ENCODE data around the gene BBOX1.
"Not testable (repeated sequence)": the region's sequence is repeated elsewhere in the genome, so short reads cannot be mapped to it uniquely, and the experiment has no call there.

Gene BBOX1

DNA sequence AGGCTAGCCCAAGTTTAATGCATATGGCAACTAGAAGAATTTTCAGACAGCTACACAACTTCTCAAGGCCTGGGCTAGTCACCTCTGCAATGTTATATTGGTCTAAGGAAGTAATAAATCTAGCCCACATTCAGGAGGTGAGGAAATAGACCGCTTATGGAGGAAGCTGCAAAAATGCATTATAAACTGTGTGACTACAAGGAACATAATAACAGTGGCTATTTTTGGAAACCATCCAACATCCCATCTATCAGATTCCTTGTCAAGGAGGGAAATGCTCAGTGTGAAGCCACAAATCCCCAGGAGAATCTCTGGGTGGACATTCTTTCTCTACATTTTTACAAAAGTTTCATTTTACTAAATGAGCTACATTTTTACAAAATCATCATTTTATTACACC, 76.1 kb downstream of the BBOX1 start:
- H3K4me1 Mint-ChIP-seq: no peaks in the 10 kb centered on the region
- no peaks in the 10 kb centered on the region for H3K9me3 Mint-ChIP-seq
- no peaks in the 10 kb centered on the region for H3K36me3 Mint-ChIP-seq
- H3K4me3 Mint-ChIP-seq: no peak overlapping the region
- CTCF ChIA-PET: no interaction called here
- no peaks in the 10 kb centered on the region for H3K27me3 Mint-ChIP-seq
- no peak for DNase-seq
- H3K27ac Mint-ChIP-seq: no peak overlapping the region

- Mint-ChIP-seq H3K4me3 (no peak overlapping the region), H3K36me3 (no peaks in the 10 kb centered on the region), H3K27me3 (no peaks in the 10 kb centered on the region), H3K27ac (no peak overlapping the region), H3K9me3 (no peaks in the 10 kb centered on the region), H3K4me1 (no peaks in the 10 kb centered on the region)
- DNase-seq: no peak
- CTCF ChIA-PET: no interaction called here
These were observed 77.8 kb downstream of the BBOX1 start for GRCh38 chr11:27118371-27118770.

DNA sequence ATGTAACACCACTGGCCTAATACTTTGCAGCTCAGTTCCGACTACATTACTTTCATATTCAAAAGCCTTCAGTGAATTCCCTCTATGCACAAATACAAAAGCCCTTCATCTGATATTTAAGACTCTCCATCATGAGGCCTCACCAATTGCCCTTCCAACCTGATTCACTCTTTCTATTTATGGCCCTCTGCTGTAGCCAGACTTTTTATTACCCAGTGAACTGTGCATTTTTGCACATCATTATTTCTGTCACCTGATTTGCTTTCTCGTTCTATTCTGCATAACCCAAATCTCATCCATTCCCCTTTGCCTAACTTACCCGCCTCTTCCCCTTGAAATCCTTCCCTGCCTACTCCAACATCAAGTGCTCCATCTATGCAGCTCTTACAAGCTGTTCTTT, 78.3 kb downstream of the BBOX1 start:
- Mint-ChIP-seq H3K4me3 (no peak overlapping the region), H3K4me1 (no peaks in the 10 kb centered on the region), H3K27me3 (no peaks in the 10 kb centered on the region), H3K36me3 (no peaks in the 10 kb centered on the region), H3K27ac (no peak overlapping the region), H3K9me3 (no peaks in the 10 kb centered on the region)
- CTCF ChIA-PET: no interaction called here
- no peak for DNase-seq

DNA sequence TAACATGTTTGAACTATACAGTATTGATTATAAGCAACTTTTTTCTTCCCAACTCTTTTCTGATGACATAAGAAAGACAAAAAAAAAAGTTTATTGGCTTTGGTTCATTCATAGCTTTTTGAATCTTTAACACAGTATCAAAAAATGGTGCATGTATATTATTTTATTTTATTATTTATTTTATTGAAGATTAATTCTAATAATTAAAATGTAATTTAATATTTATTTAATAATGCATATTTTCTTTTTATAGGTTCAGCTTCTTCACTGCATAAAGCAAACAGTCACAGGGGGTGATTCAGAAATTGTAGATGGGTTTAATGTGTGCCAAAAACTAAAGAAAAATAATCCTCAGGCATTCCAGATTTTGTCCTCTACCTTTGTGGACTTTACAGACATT, 78.8 kb downstream of the BBOX1 start:
- H3K4me1 Mint-ChIP-seq: no peaks in the 10 kb centered on the region
- H3K4me3 Mint-ChIP-seq: no peak overlapping the region
- CTCF ChIA-PET: no interaction called here
- DNase-seq: no peak
- H3K9me3 Mint-ChIP-seq: no peaks in the 10 kb centered on the region
- no peak overlapping the region for H3K27ac Mint-ChIP-seq
- H3K36me3 Mint-ChIP-seq: no peaks in the 10 kb centered on the region
- no peaks in the 10 kb centered on the region for H3K27me3 Mint-ChIP-seq

- no peaks in the 10 kb centered on the region for H3K9me3 Mint-ChIP-seq
- CTCF ChIA-PET: no interaction called here
- no peaks in the 10 kb centered on the region for H3K36me3 Mint-ChIP-seq
- no peak overlapping the region for H3K4me3 Mint-ChIP-seq
- no peaks in the 10 kb centered on the region for H3K27me3 Mint-ChIP-seq
- H3K4me1 Mint-ChIP-seq: no peaks in the 10 kb centered on the region
- H3K27ac Mint-ChIP-seq: no peak overlapping the region
- DNase-seq: no peak
These were observed 79.6 kb downstream of the BBOX1 start for GRCh38 chr11:27120211-27120610.

- Mint-ChIP-seq H3K36me3 (no peaks in the 10 kb centered on the region), H3K4me3 (no peak overlapping the region), H3K9me3 (no peaks in the 10 kb centered on the region), H3K4me1 (no peaks in the 10 kb centered on the region), H3K27ac (no peak overlapping the region), H3K27me3 (no peaks in the 10 kb centered on the region)
- DNase-seq: no peak
- CTCF ChIA-PET: no interaction called here
These were observed 81.4 kb downstream of the BBOX1 start for GRCh38 chr11:27122001-27122400.

- H3K27ac Mint-ChIP-seq: no peak overlapping the region
- CTCF ChIA-PET: no interaction called here
- peaks cover 3% of the 10 kb centered on the region for H3K9me3 Mint-ChIP-seq
- no peak overlapping the region for H3K4me3 Mint-ChIP-seq
- no peak for DNase-seq
- no peaks in the 10 kb centered on the region for H3K4me1 Mint-ChIP-seq
- no peaks in the 10 kb centered on the region for H3K36me3 Mint-ChIP-seq
- H3K27me3 Mint-ChIP-seq: no peaks in the 10 kb centered on the region
These were observed 84.1 kb downstream of the BBOX1 start for GRCh38 chr11:27124514-27125264.

DNA sequence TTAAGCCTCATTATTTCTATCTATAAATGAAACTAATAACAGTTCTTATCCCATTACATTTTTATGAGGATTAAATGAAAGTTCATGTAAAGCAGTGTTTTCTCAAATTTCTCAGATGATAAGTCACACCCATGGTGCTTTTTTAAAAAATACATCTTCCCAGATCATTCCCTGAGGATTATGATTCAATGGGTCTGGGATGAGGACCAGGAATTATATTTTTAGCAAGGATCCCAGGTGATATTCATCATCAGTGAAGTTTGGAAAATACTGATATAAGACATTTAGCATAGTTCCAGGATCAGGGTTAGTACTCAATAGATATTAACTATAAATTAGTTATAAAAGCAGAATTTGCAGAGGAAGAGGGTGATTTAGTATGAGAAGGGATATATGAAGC, 89.1 kb downstream of the BBOX1 start:
- Mint-ChIP-seq H3K4me3 (no peak overlapping the region), H3K9me3 (peaks cover 3% of the 10 kb centered on the region), H3K27ac (no peak overlapping the region), H3K27me3 (no peaks in the 10 kb centered on the region), H3K4me1 (no peaks in the 10 kb centered on the region), H3K36me3 (no peaks in the 10 kb centered on the region)
- CTCF ChIA-PET: no interaction called here
- DNase-seq: no peak

DNA sequence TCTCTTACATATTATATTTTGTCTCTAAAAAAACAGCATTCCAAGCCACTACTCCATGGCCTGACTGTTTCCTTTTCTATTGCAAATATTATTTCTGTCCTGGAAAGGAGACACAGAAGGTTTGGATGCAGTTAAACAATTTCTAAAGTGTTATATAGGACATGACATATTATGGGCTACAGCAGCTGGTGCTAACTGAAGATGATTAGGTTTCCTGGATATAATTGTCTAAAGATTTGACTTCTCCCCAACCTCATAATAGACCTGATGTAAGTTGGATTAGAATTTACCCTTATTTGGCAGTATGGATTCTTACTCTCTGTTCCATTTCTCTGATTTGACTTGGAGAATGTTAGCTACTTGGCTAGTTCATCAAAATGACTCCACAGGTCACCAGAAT, 90.2 kb downstream of the BBOX1 start:
- Mint-ChIP-seq H3K4me3 (no peak overlapping the region), H3K27ac (no peak overlapping the region), H3K9me3 (peaks cover 9% of the 10 kb centered on the region), H3K36me3 (no peaks in the 10 kb centered on the region), H3K4me1 (no peaks in the 10 kb centered on the region), H3K27me3 (no peaks in the 10 kb centered on the region)
- CTCF ChIA-PET: no interaction called here
- no peak for DNase-seq

GRCh38 chr11:27135924-27136329, 95.3 kb downstream of the BBOX1 start:
- H3K36me3 Mint-ChIP-seq, CTCF ChIA-PET, DNase-seq, H3K27me3 Mint-ChIP-seq, H3K4me1 Mint-ChIP-seq, H3K27ac Mint-ChIP-seq, H3K4me3 Mint-ChIP-seq, H3K9me3 Mint-ChIP-seq: not testable (repeated sequence)

- DNase-seq: no peak
- Mint-ChIP-seq H3K4me3 (no peak overlapping the region), H3K4me1 (no peaks in the 10 kb centered on the region), H3K27ac (no peak overlapping the region), H3K27me3 (no peaks in the 10 kb centered on the region), H3K36me3 (no peaks in the 10 kb centered on the region), H3K9me3 (peaks cover 13% of the 10 kb centered on the region)
- CTCF ChIA-PET: no interaction called here
These were observed 98.1 kb downstream of the BBOX1 start for GRCh38 chr11:27138716-27139115.

DNA sequence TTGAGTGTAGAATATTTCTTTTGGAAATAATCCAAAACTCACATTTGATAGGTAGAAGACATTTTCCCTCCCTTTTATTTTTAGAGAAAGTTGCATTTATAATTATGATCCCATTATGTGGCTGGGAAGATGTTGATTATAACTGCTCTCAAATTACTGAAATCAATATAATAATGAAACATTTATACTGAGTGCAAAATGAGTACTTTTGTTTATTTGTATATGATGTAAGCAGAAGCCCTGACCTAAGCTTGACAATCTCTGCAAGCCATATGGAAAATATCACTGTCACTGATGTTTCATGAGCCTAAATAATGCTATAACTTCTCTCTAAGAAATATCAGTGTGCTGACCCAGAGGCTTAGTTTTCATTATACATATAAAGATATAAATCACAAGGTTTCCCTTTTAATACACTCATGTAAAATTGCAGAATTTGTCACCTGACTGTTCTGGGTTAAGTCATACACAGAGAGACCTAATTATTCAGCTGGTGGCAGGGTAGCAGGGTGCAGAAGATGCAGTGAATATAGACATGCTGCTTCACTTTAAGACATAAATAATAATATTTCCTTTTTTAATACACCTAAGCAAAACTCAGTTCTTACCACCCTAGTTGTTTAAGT, 99.2 kb downstream of the BBOX1 start:
- CTCF ChIA-PET: no interaction called here
- no peak overlapping the region for H3K4me3 Mint-ChIP-seq
- no peak overlapping the region for H3K27ac Mint-ChIP-seq
- no peaks in the 10 kb centered on the region for H3K27me3 Mint-ChIP-seq
- no peak for DNase-seq
- peaks cover 12% of the 10 kb centered on the region for H3K9me3 Mint-ChIP-seq
- no peaks in the 10 kb centered on the region for H3K36me3 Mint-ChIP-seq
- H3K4me1 Mint-ChIP-seq: no peaks in the 10 kb centered on the region

GRCh38 chr11:27141576-27141975, 101.0 kb downstream of the BBOX1 start:
- no peak for DNase-seq
- CTCF ChIA-PET: no interaction called here
- H3K27ac Mint-ChIP-seq: no peak overlapping the region
- H3K36me3 Mint-ChIP-seq: no peaks in the 10 kb centered on the region
- H3K27me3 Mint-ChIP-seq: no peaks in the 10 kb centered on the region
- H3K4me1 Mint-ChIP-seq: no peaks in the 10 kb centered on the region
- peaks cover 8% of the 10 kb centered on the region for H3K9me3 Mint-ChIP-seq
- H3K4me3 Mint-ChIP-seq: no peak overlapping the region

DNA sequence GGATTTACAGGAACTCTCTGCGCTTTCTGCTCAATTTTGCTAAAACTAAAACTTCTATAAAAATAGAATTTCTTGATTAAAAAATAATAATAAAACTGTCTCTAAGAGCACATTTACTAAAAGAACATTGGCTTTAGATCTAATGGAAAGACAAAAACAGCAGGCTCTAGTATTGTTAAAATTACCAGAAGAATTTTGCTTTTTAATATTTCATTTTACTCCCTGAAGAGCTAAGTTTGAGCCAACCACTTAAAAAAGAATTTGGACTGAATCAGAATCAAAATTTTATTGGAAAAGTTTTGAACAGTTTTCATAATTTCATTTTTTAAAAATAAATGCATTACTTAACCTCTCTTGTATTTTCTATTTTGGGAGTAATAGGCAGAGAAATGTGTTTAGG, 107.3 kb downstream of the BBOX1 start:
- H3K4me3 Mint-ChIP-seq: no peak overlapping the region
- DNase-seq: no peak
- H3K27ac Mint-ChIP-seq: no peak overlapping the region
- H3K4me1 Mint-ChIP-seq: no peaks in the 10 kb centered on the region
- H3K9me3 Mint-ChIP-seq: no peaks in the 10 kb centered on the region
- CTCF ChIA-PET: no interaction called here
- no peaks in the 10 kb centered on the region for H3K27me3 Mint-ChIP-seq
- no peaks in the 10 kb centered on the region for H3K36me3 Mint-ChIP-seq

- Mint-ChIP-seq H3K4me1 (no peaks in the 10 kb centered on the region), H3K27ac (no peak overlapping the region), H3K4me3 (no peak overlapping the region), H3K27me3 (no peaks in the 10 kb centered on the region), H3K36me3 (no peaks in the 10 kb centered on the region), H3K9me3 (no peaks in the 10 kb centered on the region)
- no peak for DNase-seq
- CTCF ChIA-PET: no interaction called here
These were observed 107.9 kb downstream of the BBOX1 start for GRCh38 chr11:27148506-27148905.
